Lung (tissue), 12 donors: ENCODE measurements around the gene IL1RN. TPM values are rescaled to one million over a fixed set of nuclear protein-coding genes. Genes with fewer than 3 reads are reported as not detected.

Experiments used
- ATAC-seq: fragments of 200-7000 bp; cut with Tn5 transposase; one replicate; pipeline ENCODE4 v1.9.1; 2020; ENCODE audit warnings: moderate number of reproducible peaks; ENCODE audit not compliant: insufficient read depth, low FRiP score
- DNase-seq, 3 donors: peaks; one replicate each; pipeline ENCODE4 v3.0.0-alpha.2; 2013 to 2017
- H3K27ac ChIP-seq, 2 donors: one replicate each; pipeline ENCODE4 v1.5.1; 2013; ENCODE audit warnings: mild to moderate bottlenecking in 2 of 2, moderate library complexity in 2 of 2, control low read depth in 1 of 2, inconsistent platforms in 1 of 2, low read depth in 1 of 2, low read length in 1 of 2
- H3K27me3 ChIP-seq, 3 donors: one replicate each; pipeline ENCODE4 v1.5.1; 2013; ENCODE audit warnings: low read length in 2 of 3; ENCODE audit not compliant: control insufficient read depth in 3 of 3, insufficient read depth in 3 of 3
- H3K36me3 ChIP-seq, 4 donors: one replicate each; pipeline ENCODE4 v1.5.1; 2013; ENCODE audit warnings: low read length in 4 of 4, mild to moderate bottlenecking in 1 of 4, moderate library complexity in 1 of 4; ENCODE audit not compliant: control insufficient read depth in 4 of 4, insufficient read depth in 4 of 4
- H3K4me1 ChIP-seq, 5 donors: one replicate each; pipeline ENCODE4 v1.5.1; 2013; ENCODE audit warnings: low read length in 5 of 5, mild to moderate bottlenecking in 2 of 5, moderate library complexity in 1 of 5; ENCODE audit not compliant: control insufficient read depth in 5 of 5, insufficient read depth in 5 of 5
- H3K4me3 ChIP-seq: one replicate; pipeline ENCODE4 v1.5.1; 2013; ENCODE audit warnings: mild to moderate bottlenecking, control low read depth, moderate library complexity
- H3K9ac ChIP-seq, 2 donors: one replicate each; pipeline ENCODE4 v1.5.1; 2013; ENCODE audit warnings: low read length in 2 of 2, control low read depth in 1 of 2; ENCODE audit not compliant: insufficient read depth in 1 of 2
- H3K9me3 ChIP-seq, 4 donors: one replicate each; pipeline ENCODE4 v1.5.1; 2013; ENCODE audit warnings: low read length in 3 of 4, mild to moderate bottlenecking in 1 of 4, moderate library complexity in 1 of 4; ENCODE audit not compliant: control insufficient read depth in 4 of 4, insufficient read depth in 3 of 4
- CTCF ChIP-seq: IDR thresholded peaks from 2 replicates; pipeline ENCODE4 v1.5.1; 2012; ENCODE audit warnings: mild to moderate bottlenecking; ENCODE audit errors: control extremely low read depth, extremely low read depth
- WGBS, 2 donors: extraction: QIAGEN DNeasy Blood & Tissue Kit; methylation state at CpG; one replicate each; pipeline ENCODE4 v1.1.7; 2013; 5-methylcytosine and 5-hydroxymethylcytosine counted together
- polyA plus RNA-seq, 2 donors: library from polyadenylated mRNA; stranded (reverse); fragments of 200-250 nt; gene quantifications; one replicate each; pipeline ENCODE4 v1.2.1, GENCODE V29; 2013
- total RNA-seq, 2 donors: library from RNA; depleted of rRNA in 1 of 2; stranded (reverse); fragments of >200 nt in 1 of 2; gene quantifications; one replicate each; pipeline ENCODE4 v1.2.1, GENCODE V29; 2014 to 2021
- donor health status: control.
- donor health status: control.
- donor health status: Bipolar disorder and iron deficiency.
- donor health status: healthy.
- donor health status: DM: yes; HTN: yes; CAD: no.

Gene IL1RN
- total and polyA plus RNA-seq, 4 donors = 9.6 to 850 (median 16.7) TPM

DNA sequence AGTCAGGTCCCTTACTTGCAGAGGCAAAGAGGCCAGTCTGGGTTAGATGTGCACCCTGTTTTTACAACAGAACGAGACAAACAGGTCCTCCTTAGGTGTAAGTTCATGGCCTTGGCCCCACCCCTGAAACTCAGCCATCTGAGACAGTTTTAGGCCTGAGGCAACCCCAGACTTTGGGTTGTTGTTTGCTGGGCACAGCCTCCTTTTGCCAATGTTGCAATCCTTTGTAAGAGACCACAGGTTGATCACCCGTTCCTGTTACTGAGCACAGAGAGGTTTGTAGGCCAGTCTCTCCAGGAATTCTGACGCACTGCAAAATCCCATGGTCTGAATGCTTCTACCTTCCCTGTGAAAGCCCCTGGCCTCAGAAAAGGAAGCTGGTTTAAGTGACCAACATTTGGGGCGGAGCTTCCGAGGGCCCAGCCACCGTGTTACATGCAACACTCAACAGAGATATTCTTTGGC is 15.5 kb upstream of the IL1RN start:
- H3K9ac ChIP-seq = no peak overlapping the region
- H3K4me3 ChIP-seq = no peak overlapping the region
- no peak for ATAC-seq
- H3K9me3 ChIP-seq = no peaks in the 10 kb centered on the region
- TF ChIP-seq CTCF = no peak
- 29 to 64% methylated on average over 6 of the region's 6 CpGs for WGBS, 2 donors
- no peak for DNase-seq
- H3K27me3 ChIP-seq = no peaks in the 10 kb centered on the region
- H3K36me3 ChIP-seq = no peaks in the 10 kb centered on the region
- no peak overlapping the region for H3K27ac ChIP-seq
- no peaks in the 10 kb centered on the region for H3K4me1 ChIP-seq

- ATAC-seq (no peak), DNase-seq (no peak)
- Histone ChIP-seq H3K27ac (no peak overlapping the region), H3K4me1 (no peaks in the 10 kb centered on the region), H3K36me3 (no peaks in the 10 kb centered on the region), H3K9me3 (no peaks in the 10 kb centered on the region), H3K27me3 (no peaks in the 10 kb centered on the region), H3K9ac (no peak overlapping the region), H3K4me3 (no peak overlapping the region)
- TF ChIP-seq CTCF = no peak
- WGBS, 2 donors = 67 to 80% methylated on average over 8 of the region's 8 CpGs
Measured at GRCh38 chr2:113112441-113112840, 15.0 kb upstream of the IL1RN start.

DNA sequence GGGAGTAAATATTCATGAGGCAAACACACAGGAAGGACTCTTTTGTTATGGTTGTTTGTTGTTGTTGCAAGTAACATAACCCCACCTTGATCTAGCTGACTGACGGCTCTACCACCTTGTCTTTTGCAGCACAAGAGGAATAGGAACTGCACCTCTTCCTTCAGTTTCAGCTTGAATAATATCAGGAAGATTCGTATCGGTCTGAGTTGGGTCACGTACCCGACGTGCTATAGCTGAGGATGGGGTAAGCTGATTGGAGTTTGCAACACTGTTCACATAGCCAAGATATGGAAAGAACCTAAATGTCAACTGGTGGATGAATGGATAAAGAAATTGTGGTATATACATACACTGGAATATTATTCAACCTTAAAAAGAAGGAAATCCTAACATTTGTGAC is 14.5 kb upstream of the IL1RN start:
- no peak overlapping the region for H3K4me3 ChIP-seq
- no peaks in the 10 kb centered on the region for H3K4me1 ChIP-seq
- H3K9me3 ChIP-seq = no peaks in the 10 kb centered on the region
- ATAC-seq (no peak), DNase-seq (no peak)
- no peak for TF ChIP-seq CTCF
- no peak overlapping the region for H3K9ac ChIP-seq
- WGBS, 2 donors = 44 to 62% methylated on average over 6 of the region's 6 CpGs
- no peaks in the 10 kb centered on the region for H3K36me3 ChIP-seq
- no peak overlapping the region for H3K27ac ChIP-seq
- no peaks in the 10 kb centered on the region for H3K27me3 ChIP-seq

DNA sequence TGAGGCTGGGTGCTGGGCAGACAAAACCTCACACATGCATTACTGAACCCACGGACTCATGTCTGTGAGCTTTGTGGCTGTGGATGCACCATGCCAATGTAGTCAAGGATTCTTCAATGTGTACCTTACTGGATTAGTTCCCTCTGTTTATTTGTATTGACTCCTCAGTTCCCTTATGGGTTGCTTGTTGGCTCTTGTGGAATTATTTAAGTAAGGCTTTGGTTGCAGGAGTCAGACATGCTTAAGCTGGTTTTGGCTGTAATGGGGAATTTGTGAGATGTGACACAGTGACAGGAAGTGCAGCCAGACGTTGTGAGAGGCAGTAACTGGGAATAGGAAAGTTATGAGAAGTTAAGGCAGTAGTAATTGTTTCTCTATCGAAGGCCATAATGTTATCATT is 13.6 kb upstream of the IL1RN start:
- Histone ChIP-seq H3K27me3 (no peaks in the 10 kb centered on the region), H3K4me3 (no peak overlapping the region), H3K36me3 (no peaks in the 10 kb centered on the region), H3K9ac (no peak overlapping the region), H3K27ac (no peak overlapping the region), H3K9me3 (no peaks in the 10 kb centered on the region), H3K4me1 (peaks cover 0 to 2% (median 0%) of the 10 kb centered on the region in 5 donors)
- DNase-seq (peak in 1 of 3 donors; percentile 7), ATAC-seq (no peak)
- 64 to 66% methylated on average over 3 of the region's 3 CpGs for WGBS, 2 donors
- no peak for TF ChIP-seq CTCF
